GM21390 (cell line): ENCODE measurements around the gene USP19.

Experiments
- ATAC-seq: cut with Tn5 transposase; IDR thresholded peaks from one replicate; pipeline ENCODE4 v1.9.1; 2021; ENCODE audit not compliant: unreplicated experiment

The USP19 gene

DNA sequence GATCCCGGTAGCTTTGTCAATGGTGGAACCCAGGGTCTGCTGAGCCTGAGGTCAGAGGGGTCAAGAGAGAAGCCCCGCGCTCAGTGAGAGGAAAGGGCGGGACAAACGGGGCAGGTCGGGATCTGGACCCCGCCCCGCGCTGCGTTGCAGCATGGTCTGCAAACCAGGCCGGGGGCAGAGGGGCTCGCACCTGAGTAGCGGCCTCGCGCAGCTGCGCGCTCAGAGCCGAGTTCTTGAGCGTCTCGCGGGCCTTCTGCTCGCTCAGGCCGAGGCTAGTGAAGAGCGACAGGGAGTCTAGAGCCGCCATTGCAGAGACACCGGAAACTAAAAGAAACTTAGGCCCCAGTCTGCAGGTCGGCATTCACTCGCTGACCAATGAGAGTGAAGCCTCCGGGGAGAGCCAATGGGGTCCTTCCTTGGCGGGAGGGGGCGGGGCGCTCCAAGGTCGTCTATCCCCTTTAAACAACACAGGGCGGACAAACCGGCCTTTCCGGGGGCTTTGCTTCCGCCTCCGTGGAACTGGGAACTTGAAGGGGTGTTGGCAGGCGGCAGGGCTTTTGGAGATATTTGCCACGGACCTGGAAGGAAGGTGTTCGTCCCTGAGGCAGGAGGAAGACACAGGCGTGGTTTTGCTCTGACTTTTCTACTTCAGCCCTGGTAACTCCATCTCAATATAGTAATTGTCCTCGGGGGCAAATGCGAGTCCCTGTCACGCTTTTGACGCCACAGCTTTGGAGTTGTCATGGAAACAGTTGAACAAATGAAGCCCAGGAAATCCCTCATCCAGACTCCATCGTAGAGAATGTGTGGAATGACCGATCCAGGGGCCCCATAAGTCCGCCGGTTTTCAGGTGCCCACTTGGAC is 16.0 kb downstream of the USP19 start, which contains the start of gene QARS1:
Gene QARS1, minus strand, starts transcription at position 331 of the 865 bp plus-strand sequence. Its CDS starts 24 bp downstream, at position 307.
- peak; percentile 94 for ATAC-seq

DNA sequence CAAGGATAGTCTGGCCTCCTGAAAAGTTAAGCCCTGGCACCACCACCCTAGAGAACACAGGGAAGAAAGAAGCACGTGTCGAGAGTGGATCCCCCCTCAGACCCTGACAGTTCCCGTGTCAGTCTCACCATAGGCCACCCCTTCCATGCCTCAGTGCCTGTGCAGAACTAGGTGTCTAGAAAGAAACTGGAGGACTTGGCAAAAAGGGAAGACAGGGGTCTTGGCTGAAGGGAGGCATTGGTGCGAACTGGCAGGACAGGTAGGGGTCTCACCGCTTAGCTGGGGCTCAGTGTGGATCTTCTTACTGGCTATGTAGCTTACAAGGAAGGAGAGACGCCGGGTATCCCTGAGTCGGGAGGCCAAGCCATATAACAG is 16.6 kb downstream of the USP19 start:
- no peak for ATAC-seq

DNA sequence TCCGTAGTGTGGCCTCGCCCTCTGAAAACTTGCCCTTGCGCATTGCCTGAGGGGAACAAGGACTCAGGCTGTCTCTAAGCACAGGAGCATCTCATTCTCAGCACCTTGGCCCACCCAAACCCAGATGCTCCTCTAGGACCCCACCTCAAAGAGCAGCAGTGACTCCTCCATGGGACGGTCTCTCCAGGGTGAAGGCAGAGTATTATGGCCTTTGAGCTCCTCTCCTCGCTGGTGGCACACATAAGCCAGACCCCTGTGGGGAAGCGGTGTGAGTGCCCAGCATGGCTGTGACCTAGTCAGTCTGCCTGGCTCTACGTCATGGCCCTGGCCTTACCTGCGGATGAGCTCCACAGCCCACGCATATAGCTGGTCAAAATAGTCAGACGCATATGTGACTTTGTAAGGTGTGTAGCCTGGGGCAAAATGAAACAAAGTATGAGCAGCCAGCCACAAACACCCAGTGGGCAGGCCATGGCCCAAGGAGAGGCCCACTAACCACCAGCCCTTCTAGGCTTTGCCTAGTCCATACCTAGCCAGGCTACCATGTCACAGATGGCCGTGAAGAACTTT is 20.5 kb downstream of the USP19 start:
- ATAC-seq, result no peak

DNA sequence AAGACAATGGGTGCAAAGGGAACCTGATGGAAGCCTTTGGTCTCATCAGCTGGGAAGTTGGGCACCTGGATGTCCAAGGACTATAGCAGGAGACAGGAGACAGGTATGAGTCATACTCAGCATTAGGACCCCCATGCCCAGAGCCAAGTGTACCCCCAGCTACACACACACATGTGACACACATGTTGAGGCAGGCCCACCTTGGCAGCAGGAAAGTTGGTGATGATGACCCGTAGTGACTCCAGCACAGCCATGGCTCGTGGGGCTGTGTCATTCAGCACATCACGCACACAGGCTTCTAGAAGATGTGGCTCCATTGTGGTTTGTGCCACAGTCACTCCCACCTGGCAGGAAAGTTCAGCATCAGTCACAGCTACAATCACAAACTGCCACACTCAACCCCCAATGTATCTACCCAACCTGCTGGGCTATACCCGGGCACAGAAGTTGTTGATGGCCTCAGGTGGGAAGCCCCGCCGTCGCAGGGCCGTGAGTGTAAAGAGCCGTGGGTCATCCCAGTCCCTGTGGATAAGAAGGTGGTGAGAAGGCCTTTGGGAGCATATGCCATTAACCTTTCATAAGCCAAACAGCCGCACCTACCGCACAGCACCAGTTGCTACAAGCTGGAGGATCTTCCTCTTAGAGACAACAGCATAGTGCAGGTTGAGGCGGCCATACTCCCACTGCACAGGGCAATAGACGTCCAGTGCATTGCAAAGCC is 21.6 kb downstream of the USP19 start:
- no peak for ATAC-seq

DNA sequence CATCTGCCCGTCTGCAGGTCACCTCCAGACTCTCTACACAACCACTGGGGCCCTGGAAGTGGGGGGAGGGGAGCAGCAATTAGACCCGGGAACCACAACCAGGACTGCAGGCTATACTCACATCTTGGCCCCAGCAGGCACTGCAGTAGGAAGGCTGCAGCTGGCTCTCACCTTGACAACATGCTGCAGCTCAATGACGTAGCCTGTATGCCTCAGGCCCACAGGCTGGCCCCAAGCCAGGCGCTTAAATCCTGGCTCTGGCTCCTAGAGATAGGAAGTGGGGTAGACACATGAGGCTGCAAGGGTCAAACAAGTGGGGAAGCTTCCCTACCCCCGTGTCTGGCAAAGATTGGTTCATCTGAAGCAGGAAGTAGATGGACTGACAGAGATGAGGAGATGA is 22.2 kb downstream of the USP19 start:
- ATAC-seq, result no peak

DNA sequence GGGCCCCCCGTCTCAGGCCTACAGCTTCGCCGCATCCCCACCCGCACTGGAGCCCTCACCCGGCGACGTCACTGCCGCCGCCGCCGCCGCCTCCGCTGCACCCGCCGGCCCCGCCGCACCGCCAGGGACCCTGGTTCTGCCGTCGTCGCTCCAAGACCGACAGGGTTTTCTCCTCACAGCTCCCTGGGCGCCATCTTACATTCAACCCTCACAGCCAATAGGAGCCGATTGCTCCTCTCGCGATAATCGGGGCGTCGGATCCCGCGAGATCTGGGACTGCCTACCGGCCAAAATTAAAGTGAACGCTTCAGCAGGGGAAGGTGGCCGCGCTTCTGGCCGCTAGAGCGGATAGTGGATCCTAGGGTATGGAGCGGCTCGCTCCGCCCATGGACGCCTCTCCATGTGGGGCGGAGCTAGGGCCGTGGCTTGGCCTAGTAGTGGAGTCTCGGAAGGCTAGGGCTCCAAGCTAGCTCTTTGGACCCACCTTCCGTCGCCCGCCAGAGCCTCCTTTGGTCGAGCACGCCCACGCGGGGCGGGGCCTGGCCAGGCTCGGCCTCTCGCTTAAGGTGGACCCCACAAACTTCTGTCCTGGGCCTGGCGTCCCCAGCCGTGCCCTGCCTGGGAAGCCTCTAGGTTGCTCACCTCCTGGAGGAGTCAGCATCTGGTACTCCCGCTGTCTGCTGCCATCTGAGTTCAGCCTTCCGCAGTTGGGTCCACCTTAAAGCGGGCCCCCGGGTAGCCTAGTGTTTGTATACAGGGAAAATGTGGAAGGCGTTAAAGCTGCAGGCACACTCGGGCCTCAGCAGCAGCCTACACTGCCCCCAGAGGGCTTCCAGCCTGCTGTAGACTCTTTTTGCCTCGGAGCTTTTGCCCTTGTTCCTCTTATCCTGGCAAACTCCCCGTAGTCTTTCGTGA is 26.5 kb downstream of the USP19 start, which contains the start of gene QRICH1:
Gene QRICH1, minus strand, starts transcription at position 219 of the 915 bp plus-strand sequence. CDS start 17,054 bp downstream, outside the sequence.
- peak; percentile 75 for ATAC-seq

DNA sequence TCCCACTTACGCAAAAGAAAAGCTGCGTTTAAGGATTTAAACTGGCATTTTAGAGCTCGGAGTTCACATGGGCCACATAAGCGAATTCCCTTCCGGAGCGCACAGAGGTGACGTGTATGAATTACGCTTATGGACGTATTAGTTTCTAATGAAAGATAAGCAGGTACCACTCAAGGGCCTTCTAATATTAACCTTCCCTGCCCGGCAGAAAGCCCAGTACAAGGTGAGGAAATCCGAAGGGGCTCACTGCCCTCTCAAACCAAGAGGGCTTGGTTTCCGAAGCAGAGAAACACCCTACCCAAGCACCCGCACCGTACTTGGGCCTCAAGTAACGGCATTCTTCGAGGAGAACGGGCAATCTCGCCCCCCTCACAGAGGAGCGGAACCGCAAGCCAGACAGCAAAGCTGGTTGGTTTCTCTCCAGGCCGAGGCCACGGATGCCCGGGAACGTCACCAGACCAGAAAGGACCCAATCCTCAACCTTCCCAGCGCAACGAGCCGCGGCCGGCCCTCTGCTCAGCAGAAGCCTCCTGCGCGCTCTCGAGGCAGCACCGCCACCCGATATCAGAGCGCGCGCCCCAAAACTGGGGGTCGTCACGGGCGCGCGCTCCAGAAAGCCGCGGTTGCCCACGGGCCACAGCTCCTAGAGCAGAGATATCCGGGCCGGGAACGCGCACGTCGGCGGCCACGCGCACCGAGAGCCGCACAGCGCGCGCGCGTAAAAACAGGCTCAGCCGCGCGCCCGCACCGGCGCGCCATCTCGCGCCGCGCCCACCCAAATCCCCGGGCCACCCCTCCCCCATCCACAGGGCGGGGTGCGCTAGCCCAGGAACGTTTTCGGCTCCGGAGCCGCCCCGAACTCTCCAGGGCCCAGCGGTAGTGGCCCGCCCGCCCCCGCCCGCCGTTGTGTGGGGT is 27.4 kb downstream of the USP19 start:
- peak; percentile 35 for ATAC-seq

DNA sequence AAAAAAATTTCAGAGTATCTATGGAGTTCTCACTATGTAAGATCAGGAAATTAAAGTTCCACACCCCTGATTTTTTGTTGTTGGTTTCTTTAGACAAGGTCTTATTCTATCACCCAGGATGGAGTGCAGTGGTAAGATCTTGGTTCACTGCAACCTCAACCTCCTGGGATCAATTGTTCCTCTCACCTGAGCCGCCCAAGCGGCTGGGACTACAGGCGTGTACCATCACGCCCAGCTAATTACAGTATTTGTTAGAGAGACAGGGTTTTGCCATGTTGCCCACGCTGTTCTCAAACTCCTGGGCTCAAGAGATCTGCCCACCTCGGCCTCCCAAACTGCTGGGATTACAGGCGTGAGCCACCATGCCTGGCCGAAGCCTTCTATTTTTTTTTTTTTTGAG is 39.2 kb downstream of the USP19 start:
- no peak for ATAC-seq

DNA sequence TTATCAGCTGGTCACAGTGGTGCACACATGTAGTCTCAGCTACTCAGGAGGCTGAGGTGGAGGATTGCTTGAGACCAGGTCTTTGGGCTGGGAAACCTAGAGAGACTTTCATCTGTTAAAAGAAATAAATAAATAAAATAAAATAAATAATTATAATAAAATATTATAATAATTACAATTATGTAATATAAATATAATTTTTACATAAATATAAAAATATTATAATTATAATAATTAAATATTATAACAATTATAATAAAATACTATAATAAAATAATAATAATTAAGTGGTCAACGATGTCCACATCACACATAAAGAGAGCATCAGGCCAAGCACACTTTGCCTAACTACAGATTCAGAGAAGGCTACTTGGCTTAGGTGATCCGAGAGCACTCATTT is 41.4 kb downstream of the USP19 start:
- ATAC-seq, result no peak

DNA sequence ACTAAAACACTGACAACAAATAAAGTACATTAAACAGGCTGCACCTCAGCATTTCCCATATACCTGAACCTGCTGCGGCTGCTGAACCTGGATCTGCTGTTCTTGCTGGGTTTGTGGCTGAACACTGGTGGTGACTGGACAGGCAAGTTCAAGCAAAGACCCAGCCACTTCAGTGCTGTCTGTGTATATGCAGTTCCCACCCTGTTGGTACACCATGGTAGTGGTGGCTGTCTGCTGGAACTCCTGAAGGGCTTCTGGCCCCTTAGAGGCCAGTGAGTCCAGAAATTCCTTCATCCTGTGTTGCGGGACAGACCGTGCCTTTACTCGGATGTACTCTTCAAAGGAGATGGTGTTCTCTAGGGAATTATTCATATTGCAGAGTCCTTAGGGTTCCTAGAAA is 44.0 kb downstream of the USP19 start:
- no peak for ATAC-seq

DNA sequence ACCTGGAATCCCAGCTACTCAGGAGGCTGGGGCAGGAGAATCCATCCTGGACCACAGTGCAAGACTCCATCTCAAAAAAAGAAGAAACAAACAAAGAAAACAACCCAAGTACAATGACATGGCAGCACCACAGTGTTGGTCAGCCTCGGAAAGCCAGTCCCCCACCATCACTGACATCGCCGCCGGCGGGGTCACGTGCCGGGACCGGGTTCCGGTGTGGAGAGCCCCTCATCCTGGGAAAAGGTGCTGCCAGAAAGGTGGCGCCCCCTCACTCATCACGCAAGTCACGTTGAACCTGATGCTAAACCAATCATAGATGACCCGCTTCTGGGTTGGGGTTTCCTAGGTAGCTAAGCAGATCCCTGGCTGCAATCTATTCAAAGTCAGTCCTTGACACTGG is 44.5 kb downstream of the USP19 start:
- ATAC-seq, result no peak
